ENCODE data around the gene C5orf46.

C5orf46 gene

DNA sequence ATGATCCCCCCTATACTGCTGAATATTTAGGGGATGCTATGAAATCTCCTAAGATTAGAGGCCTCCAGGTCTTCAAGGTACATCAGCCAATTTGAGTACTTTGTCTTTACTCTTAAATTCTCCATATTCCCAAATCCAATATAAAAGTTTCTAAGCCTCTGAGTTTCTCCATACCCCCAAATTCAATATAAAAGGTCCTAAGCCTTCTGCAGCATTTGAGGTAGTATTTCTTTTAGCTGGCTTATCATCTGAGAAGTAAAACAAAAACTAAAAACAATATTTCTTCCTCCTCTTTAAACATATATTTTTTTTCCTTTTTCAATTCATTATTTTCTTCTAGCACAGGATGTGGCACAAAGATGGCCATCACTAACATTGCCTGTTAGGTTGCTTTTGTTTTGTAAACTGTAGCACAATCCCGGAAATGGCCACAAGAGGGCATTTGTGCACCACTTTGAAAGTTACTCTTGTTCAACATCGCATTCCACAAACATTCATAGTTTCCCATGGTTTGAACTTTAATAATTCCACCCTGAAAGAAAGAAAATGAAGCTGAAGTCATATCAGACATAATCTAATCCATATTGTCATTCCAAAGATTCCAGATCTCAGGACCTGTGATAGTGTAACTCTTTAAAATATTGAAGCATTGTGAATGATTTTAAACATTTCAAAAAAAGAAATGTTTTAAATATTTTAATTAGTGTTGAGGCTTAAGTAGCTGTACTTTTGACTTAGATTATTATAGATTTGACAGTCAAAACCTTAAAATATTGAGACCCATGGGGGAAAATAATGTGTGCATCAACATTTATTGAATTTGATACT lies 48.8 kb downstream of the C5orf46 start:
- DNase-seq, result peak; percentile 37

DNA sequence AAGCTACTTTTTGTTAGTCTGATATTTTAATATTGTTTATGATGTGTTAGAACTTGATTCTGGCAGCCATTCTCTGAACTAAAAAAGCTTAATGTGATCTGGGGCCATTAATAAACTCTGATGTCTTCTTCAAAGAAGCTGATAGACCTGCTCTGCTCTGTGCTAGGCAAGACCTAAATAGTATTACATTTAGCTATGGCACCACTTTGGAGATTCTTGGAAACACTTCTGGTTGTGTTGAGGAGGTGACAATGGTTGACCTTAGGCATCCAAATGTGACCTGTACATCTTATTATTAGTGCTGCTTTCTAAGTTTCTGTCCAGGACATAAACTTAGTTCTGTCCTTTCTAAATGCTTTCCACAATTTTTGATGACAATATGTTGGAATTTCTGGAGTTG lies 49.5 kb downstream of the C5orf46 start:
- no peak for DNase-seq

- no peak for DNase-seq
These were observed 50.6 kb downstream of the C5orf46 start for GRCh38 chr5:147855774-147856069.

DNA sequence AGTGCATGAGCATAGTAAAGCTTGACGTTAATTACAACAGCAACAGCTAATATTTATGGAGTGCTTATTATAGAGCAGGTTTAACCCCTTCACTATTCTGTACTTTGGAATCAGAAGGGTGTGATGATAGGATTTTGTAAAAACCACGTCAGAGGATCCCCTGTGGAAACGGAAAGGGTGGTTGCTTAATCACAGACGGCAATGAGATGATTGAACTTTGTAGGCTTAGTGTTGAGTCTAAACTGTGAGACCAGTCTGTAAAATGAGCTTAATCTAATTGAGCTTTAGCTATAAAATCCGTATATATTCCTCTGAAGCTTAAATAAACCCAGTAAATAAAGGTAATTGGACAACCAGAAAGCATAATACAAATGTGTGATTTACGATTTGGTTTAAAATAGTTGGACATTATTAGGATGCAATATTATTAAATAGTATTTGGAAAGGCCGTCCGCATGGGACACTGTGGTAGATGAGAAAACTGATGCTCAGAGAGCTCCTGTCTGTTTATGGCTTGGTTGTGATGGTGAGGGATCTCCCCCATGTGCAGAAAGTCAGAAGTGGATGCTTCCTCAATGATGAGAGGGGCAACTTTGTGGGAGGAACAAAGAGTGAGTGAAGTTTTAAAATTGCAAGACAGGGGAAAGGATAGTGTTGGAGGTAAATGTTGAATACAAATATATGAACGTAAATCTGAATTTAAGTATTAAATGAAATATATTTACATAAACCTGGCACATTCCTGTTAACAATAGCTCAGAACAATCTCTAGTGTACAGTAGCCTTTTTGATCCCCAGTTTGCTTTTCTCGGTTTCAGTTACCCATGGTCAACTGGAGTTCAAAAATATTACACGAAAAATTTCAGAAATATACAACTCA lies 51.2 kb downstream of the C5orf46 start:
- no peak for DNase-seq

- DNase-seq, result no peak
These were observed 52.0 kb downstream of the C5orf46 start for GRCh38 chr5:147854331-147854730.

DNA sequence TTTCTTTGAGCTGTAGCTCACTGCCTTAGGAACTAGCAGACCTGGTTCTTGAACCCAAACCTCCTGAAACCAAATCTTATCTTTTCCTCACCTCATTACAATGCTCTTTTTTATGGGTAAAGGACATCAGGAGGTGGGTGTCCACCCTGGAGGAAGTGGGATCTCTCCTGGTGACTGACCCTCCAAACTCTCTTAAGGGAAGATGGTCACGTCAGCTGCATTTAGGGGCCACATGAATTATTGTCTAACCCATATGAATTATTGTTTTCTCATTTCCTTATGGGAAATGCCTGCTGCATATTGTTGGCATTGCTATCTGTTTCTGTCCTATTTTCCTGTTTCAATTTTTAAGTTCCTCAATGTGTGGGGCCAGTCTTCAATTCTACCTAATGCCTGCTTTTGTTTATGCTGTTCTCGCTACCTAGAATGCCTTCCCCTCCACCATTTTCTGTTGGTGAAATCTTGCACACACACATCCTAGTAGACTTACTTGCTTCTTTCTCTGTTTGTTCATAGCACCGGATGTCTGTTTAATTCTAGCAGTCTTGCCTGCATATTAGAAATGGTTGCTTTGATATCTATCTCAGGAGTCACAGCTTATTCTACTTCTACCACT lies 52.9 kb downstream of the C5orf46 start:
- DNase-seq, result no peak

DNA sequence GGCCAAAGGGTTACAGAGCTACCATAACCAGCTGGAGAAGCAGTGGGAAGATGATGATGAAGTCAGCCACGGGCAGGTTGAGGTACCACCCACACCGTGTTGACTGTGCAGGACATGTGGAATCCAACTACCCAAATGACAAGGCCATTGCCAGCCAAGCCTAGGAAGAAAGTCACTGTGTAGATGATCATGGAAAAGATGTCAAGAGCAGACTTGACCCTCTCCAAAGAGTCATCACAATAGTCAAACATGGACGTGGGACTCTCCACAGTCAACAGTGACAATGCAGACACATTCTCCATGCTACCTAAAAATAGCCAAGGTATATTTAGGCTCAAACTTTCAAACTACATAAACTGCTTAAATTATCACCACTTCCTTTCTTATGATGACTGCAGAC lies 54.0 kb downstream of the C5orf46 start:
- DNase-seq, result no peak

- no peak for DNase-seq
These were observed 54.8 kb downstream of the C5orf46 start for GRCh38 chr5:147851578-147851977.

GRCh38 chr5:147849226-147849625 lies 57.1 kb downstream of the C5orf46 start:
- DNase-seq, result no peak

DNA sequence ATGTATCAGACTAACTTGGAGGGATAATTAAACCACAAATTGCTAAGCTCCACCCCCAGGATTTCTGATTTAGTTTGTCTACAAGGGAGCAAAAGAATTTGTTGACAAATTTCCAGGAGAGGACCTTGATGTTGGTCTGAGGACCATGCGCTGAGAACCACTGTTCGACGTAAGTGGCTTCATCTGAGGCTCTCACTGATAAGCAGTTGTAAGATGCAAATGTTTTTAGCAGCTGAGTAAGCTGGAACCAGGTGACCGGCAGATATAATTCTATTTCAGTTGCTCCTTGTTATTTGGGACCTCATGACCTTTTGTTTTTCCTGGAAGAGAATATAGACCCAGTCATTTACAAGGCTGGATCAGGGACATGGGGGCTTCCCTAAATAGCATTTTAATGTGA lies 60.7 kb downstream of the C5orf46 start:
- no peak for DNase-seq

GRCh38 chr5:147844846-147845245 lies 61.5 kb downstream of the C5orf46 start:
- DNase-seq, result no peak

DNA sequence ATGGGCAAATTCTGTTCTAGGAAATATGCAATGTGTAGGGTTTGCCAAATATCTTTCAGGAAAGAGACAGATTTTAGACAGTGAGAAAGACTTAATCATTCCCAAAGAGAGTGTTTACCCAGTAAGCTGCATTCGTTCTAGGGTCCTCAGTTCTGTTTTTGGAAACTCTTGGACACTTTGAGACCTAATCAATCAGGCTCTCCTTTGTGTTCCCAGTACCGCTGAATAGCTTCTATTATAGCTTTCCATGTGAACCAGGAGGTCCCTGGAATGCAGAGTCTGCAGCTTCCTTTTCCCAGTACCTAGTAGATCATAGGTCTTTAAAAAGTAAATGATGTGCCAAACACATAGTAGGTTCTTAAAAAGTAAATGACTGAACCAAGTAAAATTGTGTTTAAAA lies 63.5 kb downstream of the C5orf46 start:
- no peak for DNase-seq

Data from COR-L47 (cell line).